HepG2 (cell line): Measurements from ENCODE around the gene CCT7. TPM values are rescaled to one million over a fixed set of nuclear protein-coding genes. Genes with fewer than 3 reads are reported as not detected.

ENCODE experiments used
- CBX2 ChIP-seq, 2 experiments: fragments of 200-600 bp in 1 of 2; sonication (generic); formaldehyde crosslinking in 1 of 2; IDR thresholded peaks; 2 replicates each; pipeline versions ENCODE4 v1.7.0 to v1.8.1; 2018 to 2022; ENCODE audit warnings: low read depth in 2 of 2, low read length in 1 of 2, mild to moderate bottlenecking in 1 of 2, missing genetic modification reagents in 1 of 2
- CENPX ChIP-seq: sonication (generic); formaldehyde crosslinking; IDR thresholded peaks from 2 replicates; pipeline ENCODE4 v1.9.0; 2021; ENCODE audit warnings: mild to moderate bottlenecking, missing genetic modification reagents, moderate library complexity
- DPF2 ChIP-seq: sonication (generic); formaldehyde crosslinking; IDR thresholded peaks from 2 replicates; pipeline ENCODE4 v1.4.0; 2020; ENCODE audit warnings: mild to moderate bottlenecking, low read depth, missing genetic modification reagents, borderline replicate concordance
- JDP2 ChIP-seq: sonication (generic); formaldehyde crosslinking; IDR thresholded peaks from 2 replicates; pipeline ENCODE4 v1.8.1; 2022; ENCODE audit warnings: missing genetic modification reagents, borderline replicate concordance
- KDM5B ChIP-seq: sonication (generic); formaldehyde crosslinking; IDR thresholded peaks from 2 replicates; pipeline ENCODE4 v1.4.0; 2020; ENCODE audit warnings: missing genetic modification reagents, mild to moderate bottlenecking, borderline replicate concordance
- MAF1 ChIP-seq: sonication (generic); formaldehyde crosslinking; IDR thresholded peaks from 2 replicates; pipeline ENCODE4 v1.5.0; 2020; ENCODE audit warnings: missing genetic modification reagents, borderline replicate concordance
- MED8 ChIP-seq: sonication (generic); formaldehyde crosslinking; IDR thresholded peaks from 2 replicates; pipeline ENCODE4 v1.8.1; 2023; ENCODE audit warnings: mild to moderate bottlenecking, missing genetic modification reagents; ENCODE audit not compliant: insufficient replicate concordance
- NR1H2 ChIP-seq: sonication (generic); formaldehyde crosslinking; IDR thresholded peaks from 2 replicates; pipeline ENCODE4 v1.8.1; 2022; ENCODE audit warnings: low read depth, missing genetic modification reagents, borderline replicate concordance
- NR2C2 ChIP-seq: sonication (generic); formaldehyde crosslinking; IDR thresholded peaks from 2 replicates; pipeline ENCODE4 v1.4.0; 2020; ENCODE audit warnings: missing genetic modification reagents, mild to moderate bottlenecking, moderate library complexity, borderline replicate concordance
- POGZ ChIP-seq: sonication (generic); formaldehyde crosslinking; IDR thresholded peaks from 2 replicates; pipeline ENCODE4 v1.4.0; 2020; ENCODE audit warnings: mild to moderate bottlenecking, missing genetic modification reagents
- PREB ChIP-seq: sonication (generic); formaldehyde crosslinking; IDR thresholded peaks from 2 replicates; pipeline ENCODE4 v1.4.0; 2020; ENCODE audit warnings: missing genetic modification reagents
- SUZ12 ChIP-seq: fragments of 150-350 bp; IDR thresholded peaks from 2 replicates; pipeline ENCODE4 v1.6.1; 2014; ENCODE audit warnings: low read depth, low read length
- SYNCRIP ChIP-seq: fragments of 200-400 bp; formaldehyde crosslinking; IDR thresholded peaks from 2 replicates; pipeline ENCODE4 v1.6.1; 2018; ENCODE audit warnings: mild to moderate bottlenecking, low read depth, low read length; ENCODE audit not compliant: insufficient read depth
- THYN1 ChIP-seq: sonication (generic); formaldehyde crosslinking; IDR thresholded peaks from 2 replicates; pipeline ENCODE4 v1.8.1; 2023; ENCODE audit warnings: low read depth, mild to moderate bottlenecking, moderate library complexity, missing genetic modification reagents, borderline replicate concordance
- ZFP36L1 ChIP-seq: sonication (generic); formaldehyde crosslinking; IDR thresholded peaks from 2 replicates; pipeline ENCODE4 v1.8.0; 2022; ENCODE audit warnings: mild to moderate bottlenecking, missing genetic modification reagents, moderate library complexity
- ZNF3 ChIP-seq: IDR thresholded peaks from 2 replicates; pipeline ENCODE4 v1.7.0; 2017; ENCODE audit warnings: inconsistent platforms
- ZNF337 ChIP-seq: sonication (generic); formaldehyde crosslinking; IDR thresholded peaks from 2 replicates; pipeline ENCODE4 v1.5.1; 2020; ENCODE audit warnings: missing genetic modification reagents, low read depth, mild to moderate bottlenecking, borderline replicate concordance
- ZNF350 ChIP-seq: sonication (generic); formaldehyde crosslinking; IDR thresholded peaks from 2 replicates; pipeline ENCODE4 v1.4.0; 2020; ENCODE audit warnings: mild to moderate bottlenecking, low read depth, missing genetic modification reagents, borderline replicate concordance
- ZNF619 ChIP-seq: sonication (generic); formaldehyde crosslinking; IDR thresholded peaks from 2 replicates; pipeline ENCODE4 v1.4.0; 2020; ENCODE audit warnings: mild to moderate bottlenecking, missing genetic modification reagents
- ZNF652 ChIP-seq: IDR thresholded peaks from 2 replicates; pipeline ENCODE4 v1.6.1; 2016; ENCODE audit warnings: low read depth, borderline replicate concordance
- ZSCAN12 ChIP-seq: sonication (generic); formaldehyde crosslinking; IDR thresholded peaks from 2 replicates; pipeline ENCODE4 v1.9.0; 2021; ENCODE audit warnings: mild to moderate bottlenecking, missing genetic modification reagents
- ZSCAN31 ChIP-seq: sonication (generic); formaldehyde crosslinking; IDR thresholded peaks from 2 replicates; pipeline ENCODE4 v1.5.0; 2020; ENCODE audit warnings: low read depth, mild to moderate bottlenecking, missing genetic modification reagents
- ZZZ3 ChIP-seq: sonication (generic); formaldehyde crosslinking; IDR thresholded peaks from 2 replicates; pipeline ENCODE4 v1.4.0; 2020; ENCODE audit warnings: missing genetic modification reagents, mild to moderate bottlenecking, borderline replicate concordance
- polyA plus RNA-seq, 8 experiments: library from polyadenylated mRNA; depleted of rRNA in 3 of 8; stranded (reverse) in 7 of 8; unstranded in 1 of 8; fragments of >200 nt; fragmentation: Illumina TruSeq in 4 of 8; extraction: Trizol in 4 of 8; gene quantifications; 2 replicates each; pipeline versions ENCODE4 v1.2.1 to v1.2.3, GENCODE V29; 2011 to 2016; ENCODE audit warnings: low read depth in 4 of 8, missing spikeins in 1 of 8, mixed read lengths in 1 of 8; ENCODE audit not compliant: insufficient read depth in 1 of 8
- total RNA-seq, 5 experiments: library from RNA; depleted of rRNA; stranded (reverse); fragments of >200 nt; fragmentation: Illumina TruSeq; extraction: Trizol; gene quantifications; 2 replicates each; pipeline ENCODE4 v1.2.3, GENCODE V29; 2016; ENCODE audit warnings: low read depth in 1 of 5
- TF ChIP-seq, protein P1 (sequence below): sonication (generic); formaldehyde crosslinking; IDR thresholded peaks from 2 replicates; pipeline ENCODE4 v1.4.0; 2020; ENCODE audit warnings: mild to moderate bottlenecking, missing genetic modification reagents
- TF ChIP-seq, protein P2 (sequence below): sonication (generic); formaldehyde crosslinking; IDR thresholded peaks from 2 replicates; pipeline ENCODE4 v1.8.1; 2023; ENCODE audit warnings: missing genetic modification reagents, mild to moderate bottlenecking, borderline replicate concordance
- TF ChIP-seq, protein P3 (sequence below): IDR thresholded peaks from 2 replicates; pipeline ENCODE4 v1.6.1; 2016; ENCODE audit warnings: low read depth, control low read depth

Gene CCT7
- total and polyA plus RNA-seq, 2 of the 13 experiments (the other 11 are each of a cell fraction or from before 2014, with no cell fraction given), result 347 to 517 TPM

- TF ChIP-seq KDM5B, result peak; percentile 57
- TF ChIP-seq SYNCRIP, result no peak
- TF ChIP-seq THYN1 (CRISPR knock-in tag), result no peak
- TF ChIP-seq ZNF350, result 0 out of 2 replicates have a peak, but pooled peaks have one; percentile 78
- TF ChIP-seq ZNF652 (CRISPR knock-in tag), result peak; percentile 100
- 0 out of 2 replicates have a peak, but pooled peaks have one; percentile 28 for TF ChIP-seq NR2C2
- TF ChIP-seq, protein P1, sequence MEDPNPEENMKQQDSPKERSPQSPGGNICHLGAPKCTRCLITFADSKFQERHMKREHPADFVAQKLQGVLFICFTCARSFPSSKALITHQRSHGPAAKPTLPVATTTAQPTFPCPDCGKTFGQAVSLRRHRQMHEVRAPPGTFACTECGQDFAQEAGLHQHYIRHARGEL (CRISPR knock-in tag), result no peak; the same call in 1 of the 2 replicates
- TF ChIP-seq, protein P2, sequence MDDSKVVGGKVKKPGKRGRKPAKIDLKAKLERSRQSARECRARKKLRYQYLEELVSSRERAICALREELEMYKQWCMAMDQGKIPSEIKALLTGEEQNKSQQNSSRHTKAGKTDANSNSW (CRISPR knock-in tag), result no peak
- TF ChIP-seq ZFP36L1, result peak; percentile 97
- no peak for TF ChIP-seq PREB
- TF ChIP-seq ZNF619 (CRISPR knock-in tag), result no peak; the same call in 1 of the 2 replicates
- no peak; the same call in 1 of the 2 replicates for TF ChIP-seq CBX2 (IDR thresholded peaks at IDR 0.05; ENCODE audit: low read depth, low read length)
- no peak for TF ChIP-seq CBX2 (CRISPR knock-in tag; IDR thresholded peaks at IDR 0.05; ENCODE audit: low read depth)
- no peak for TF ChIP-seq ZSCAN12 (CRISPR knock-in tag)
- TF ChIP-seq DPF2 (CRISPR knock-in tag), result no peak
- TF ChIP-seq MAF1 (CRISPR knock-in tag), result peak; percentile 24; the same call in 1 of the 2 replicates
- no peak for TF ChIP-seq CENPX (CRISPR knock-in tag)
- TF ChIP-seq POGZ (CRISPR knock-in tag), result peak; percentile 76
- TF ChIP-seq, protein P3, sequence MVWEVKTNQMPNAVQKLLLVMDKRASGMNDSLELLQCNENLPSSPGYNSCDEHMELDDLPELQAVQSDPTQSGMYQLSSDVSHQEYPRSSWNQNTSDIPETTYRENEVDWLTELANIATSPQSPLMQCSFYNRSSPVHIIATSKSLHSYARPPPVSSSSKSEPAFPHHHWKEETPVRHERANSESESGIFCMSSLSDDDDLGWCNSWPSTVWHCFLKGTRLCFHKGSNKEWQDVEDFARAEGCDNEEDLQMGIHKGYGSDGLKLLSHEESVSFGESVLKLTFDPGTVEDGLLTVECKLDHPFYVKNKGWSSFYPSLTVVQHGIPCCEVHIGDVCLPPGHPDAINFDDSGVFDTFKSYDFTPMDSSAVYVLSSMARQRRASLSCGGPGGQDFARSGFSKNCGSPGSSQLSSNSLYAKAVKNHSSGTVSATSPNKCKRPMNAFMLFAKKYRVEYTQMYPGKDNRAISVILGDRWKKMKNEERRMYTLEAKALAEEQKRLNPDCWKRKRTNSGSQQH (CRISPR knock-in tag), result peak; percentile 36; the same call in 1 of the 2 replicates
- TF ChIP-seq NR1H2 (CRISPR knock-in tag), result peak; percentile 70; the same call in 1 of the 2 replicates
- no peak for TF ChIP-seq ZNF3 (CRISPR knock-in tag)
- TF ChIP-seq MED8 (CRISPR knock-in tag), result no peak
- TF ChIP-seq ZNF337 (CRISPR knock-in tag), result no peak
- TF ChIP-seq JDP2 (CRISPR knock-in tag), result no peak
- TF ChIP-seq SUZ12, result no peak
- no peak for TF ChIP-seq ZSCAN31 (CRISPR knock-in tag)
- TF ChIP-seq ZZZ3, result no peak; the same call in 1 of the 2 replicates
Measured at GRCh38 chr2:73233154-73233931, 765 bp upstream of the CCT7 start, which contains the start of gene PRADC1 (continued).
